SJCRH30 (cell line): ENCODE measurements around the gene JAG2. TPM values are rescaled to one million over a fixed set of nuclear protein-coding genes. Genes with fewer than 3 reads are reported as not detected.
"Not testable (repeated sequence)": the region's sequence is repeated elsewhere in the genome, so short reads cannot be mapped to it uniquely, and the experiment has no call there.

Experiments used
- DNase-seq, 2 experiments: peaks; one replicate each; pipeline ENCODE4 v3.0.0-alpha.2; 2015 to 2020
- H3K27ac ChIP-seq: fragments of 250-450 bp; sonication (Bioruptor Pico); 2 replicates; pipeline ENCODE4 v1.5.1; 2020; ENCODE audit warnings: mild to moderate bottlenecking, moderate library complexity
- H3K27me3 ChIP-seq: fragments of 250-450 bp; sonication (Bioruptor Pico); 2 replicates; pipeline ENCODE4 v1.5.1; 2020; ENCODE audit warnings: mild to moderate bottlenecking, moderate library complexity
- H3K36me3 ChIP-seq: fragments of 250-450 bp; sonication (Bioruptor Pico); 2 replicates; pipeline ENCODE4 v1.5.1; 2020; ENCODE audit warnings: mild to moderate bottlenecking, moderate library complexity
- H3K4me1 ChIP-seq: fragments of 250-450 bp; sonication (Bioruptor Pico); 2 replicates; pipeline ENCODE4 v1.5.1; 2020; ENCODE audit warnings: mild to moderate bottlenecking, moderate library complexity
- H3K4me3 ChIP-seq: fragments of 250-450 bp; sonication (Bioruptor Pico); 2 replicates; pipeline ENCODE4 v1.5.1; 2020; ENCODE audit warnings: mild to moderate bottlenecking, moderate library complexity
- H3K9me3 ChIP-seq: fragments of 250-450 bp; sonication (Bioruptor Pico); replicated peaks from 2 replicates; pipeline ENCODE4 v1.5.1; 2020; ENCODE audit warnings: mild to moderate bottlenecking, moderate library complexity
- total RNA-seq: library from RNA; depleted of rRNA; stranded (reverse); fragments of >200 nt; shearing (Covaris generic); gene quantifications from 2 replicates; pipeline ENCODE4 v1.2.3, GENCODE V29; 2014

The JAG2 gene
- total RNA-seq, 1 experiment from 2014 or later: 28.1 TPM

DNA sequence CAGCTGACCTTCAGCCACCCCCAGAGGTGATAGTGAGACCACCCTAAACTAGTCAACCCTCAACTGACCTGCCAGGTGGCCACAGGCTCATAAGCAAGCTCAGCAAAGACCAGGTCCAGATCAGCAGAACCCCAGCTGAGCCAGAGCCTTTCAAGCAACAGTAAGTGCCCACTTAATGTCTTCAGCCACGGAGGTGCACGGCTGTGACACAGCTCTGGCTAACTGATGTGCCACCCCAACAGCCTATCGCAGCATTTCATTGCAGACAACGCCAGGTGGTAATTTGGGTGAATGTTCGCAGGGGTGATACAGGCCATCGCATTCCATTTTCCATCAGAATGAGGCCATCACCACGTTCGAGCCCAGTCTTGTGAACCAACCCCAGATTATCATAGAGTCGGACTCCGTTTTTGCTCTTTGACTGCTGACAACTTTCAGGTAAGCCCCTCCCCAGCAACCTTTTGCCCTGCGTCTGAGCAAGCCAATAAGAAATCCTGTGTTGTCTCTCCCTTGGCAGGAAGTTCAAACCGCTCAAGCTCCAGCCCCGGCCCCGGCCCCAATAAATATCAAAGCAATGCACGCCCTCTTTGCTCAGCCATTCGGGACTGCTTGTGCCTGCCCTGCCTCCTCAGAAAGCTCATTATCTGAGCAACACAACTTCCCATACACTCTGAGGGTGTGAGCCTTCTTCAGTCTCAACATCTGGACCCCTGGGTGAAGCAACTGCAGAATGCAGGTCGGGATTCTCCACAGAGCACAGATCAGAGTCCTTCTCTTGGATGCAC lies 44.4 kb downstream of the JAG2 start:
- H3K36me3 ChIP-seq: no peaks in the 10 kb centered on the region
- H3K9me3 ChIP-seq: no peaks in the 10 kb centered on the region
- no peaks in the 10 kb centered on the region for H3K4me1 ChIP-seq
- peaks cover 7% of the 10 kb centered on the region; the same call in 1 of the 2 replicates for H3K27me3 ChIP-seq
- DNase-seq: no peak
- H3K27ac ChIP-seq: no peak overlapping the region
- H3K4me3 ChIP-seq: no peak overlapping the region

DNA sequence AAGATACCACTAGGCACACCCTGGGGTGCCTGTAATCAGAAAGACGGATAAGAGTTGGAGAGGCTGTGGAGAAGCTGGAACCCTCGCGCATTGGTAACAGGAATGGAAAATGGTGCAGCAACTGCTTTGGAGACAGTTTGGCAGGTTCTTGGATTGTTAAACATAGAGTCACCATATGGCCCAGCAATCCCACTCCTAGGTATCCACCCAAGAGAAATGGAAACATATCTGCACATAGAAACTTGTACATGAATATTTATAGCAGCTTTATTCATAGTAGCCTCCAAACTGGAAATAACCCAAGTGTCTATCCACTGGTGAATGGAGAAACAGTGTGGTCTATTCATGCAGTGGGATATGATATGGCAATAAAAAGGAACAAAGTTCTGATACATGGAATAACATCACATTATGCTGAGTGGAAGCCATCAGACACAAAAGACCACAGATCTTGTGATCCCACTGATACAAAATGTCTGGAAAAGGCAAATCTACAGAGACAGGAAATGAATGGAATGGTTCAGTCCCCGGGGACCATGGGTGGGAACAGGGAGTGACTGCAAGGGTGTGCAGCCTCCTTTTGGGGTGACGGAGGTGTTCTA lies 45.4 kb downstream of the JAG2 start:
- peaks cover 7% of the 10 kb centered on the region; the same call in 1 of the 2 replicates for H3K27me3 ChIP-seq
- no peak overlapping the region for H3K27ac ChIP-seq
- H3K4me3 ChIP-seq: no peak overlapping the region
- no peaks in the 10 kb centered on the region for H3K4me1 ChIP-seq
- H3K9me3 ChIP-seq: no peaks in the 10 kb centered on the region
- no peak for DNase-seq
- H3K36me3 ChIP-seq: no peaks in the 10 kb centered on the region

DNA sequence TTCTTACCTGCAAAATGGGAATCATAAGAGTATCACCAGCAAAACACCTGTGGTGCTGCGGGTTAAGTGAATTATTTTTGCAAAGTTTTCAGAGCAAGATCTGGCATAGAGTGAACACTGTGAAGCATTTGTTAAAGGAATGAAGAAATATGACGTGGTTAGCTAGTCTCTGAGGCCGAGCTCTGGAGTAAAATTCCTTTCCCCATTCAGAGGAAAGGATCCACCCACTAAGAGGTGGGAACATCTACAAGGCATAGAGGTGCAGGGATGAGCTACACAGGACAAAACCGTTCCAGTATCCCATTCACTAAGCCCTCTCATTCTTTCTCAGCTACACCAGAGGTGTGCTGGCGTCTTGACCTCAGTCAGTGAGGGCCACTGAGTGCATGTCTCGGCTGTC lies 48.5 kb downstream of the JAG2 start:
- H3K27ac ChIP-seq: no peak overlapping the region
- no peak for DNase-seq

DNA sequence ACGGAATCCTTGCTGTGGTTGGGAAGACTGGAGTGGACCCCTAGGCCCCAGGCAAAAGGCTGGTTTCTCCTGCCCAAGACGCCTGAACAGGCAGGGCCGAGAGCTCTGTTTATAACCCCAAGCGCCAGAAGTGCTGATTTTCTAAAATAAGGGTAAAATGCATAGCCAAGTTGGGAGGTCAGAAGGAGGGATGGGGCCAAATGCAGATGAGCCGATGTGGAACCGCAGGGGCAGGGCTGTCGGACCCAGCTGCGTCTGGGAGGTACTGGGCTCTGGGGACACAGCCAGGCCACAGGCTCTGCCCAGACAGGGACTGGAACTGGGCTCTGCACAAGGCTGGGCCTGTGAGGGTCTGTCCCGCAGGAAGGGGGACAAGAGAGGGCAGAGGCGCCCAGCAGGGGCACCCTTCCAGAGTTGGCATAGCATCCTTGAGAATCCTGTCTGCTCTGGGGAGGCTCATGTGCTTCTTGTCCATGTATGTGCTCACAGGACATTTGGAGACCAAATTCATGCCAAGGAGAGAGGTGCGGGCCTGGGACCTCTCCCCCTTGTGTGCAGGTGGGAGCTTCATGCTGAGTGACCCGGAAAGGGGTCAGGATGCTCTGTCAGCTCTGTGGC lies 49.1 kb downstream of the JAG2 start:
- Histone ChIP-seq H3K27ac (no peak overlapping the region), H3K4me1 (no peaks in the 10 kb centered on the region), H3K9me3 (no peaks in the 10 kb centered on the region), H3K36me3 (no peaks in the 10 kb centered on the region), H3K27me3 (no peaks in the 10 kb centered on the region), H3K4me3 (no peak overlapping the region)
- DNase-seq: no peak

More for the DNA sequence above, 48.5 kb downstream of the JAG2 start:
- Histone ChIP-seq H3K4me1 (no peaks in the 10 kb centered on the region), H3K4me3 (no peak overlapping the region), H3K27me3 (no peaks in the 10 kb centered on the region), H3K36me3 (no peaks in the 10 kb centered on the region), H3K9me3 (no peaks in the 10 kb centered on the region)

DNA sequence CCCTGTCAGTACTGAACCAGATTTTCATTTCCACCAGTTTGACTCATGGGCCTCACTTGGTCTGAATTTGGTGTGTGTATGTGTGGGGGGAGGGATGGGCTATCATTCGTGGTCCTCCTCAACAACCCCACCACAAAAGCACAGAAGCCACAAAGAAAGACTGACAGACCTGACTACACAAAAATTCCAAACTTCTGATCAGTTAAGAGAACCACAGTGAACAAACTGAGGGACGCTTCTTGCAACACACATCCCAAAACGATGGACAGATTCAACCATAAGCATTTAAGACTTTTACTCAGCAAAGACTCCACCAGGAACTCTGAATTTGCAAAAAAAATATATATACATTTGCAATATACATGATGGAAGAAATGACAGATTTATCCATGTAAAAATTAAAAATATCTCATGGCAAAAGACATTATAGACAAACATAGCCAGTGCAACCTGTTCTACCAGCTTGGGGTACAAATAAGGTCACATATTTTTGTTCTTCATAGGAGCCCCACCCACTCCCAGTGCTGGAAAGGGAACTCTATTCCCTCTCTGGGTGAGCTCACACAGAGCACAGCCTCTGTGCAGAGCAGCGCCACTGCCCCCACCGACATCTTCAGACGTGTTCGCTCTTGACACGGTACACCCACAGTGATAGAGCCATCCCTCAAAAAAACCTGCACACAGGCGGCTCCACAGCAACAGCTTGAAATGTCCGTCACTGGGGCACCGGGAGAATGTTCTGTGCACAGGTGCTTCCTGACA lies 49.7 kb downstream of the JAG2 start:
- no peaks in the 10 kb centered on the region for H3K4me1 ChIP-seq

DNA sequence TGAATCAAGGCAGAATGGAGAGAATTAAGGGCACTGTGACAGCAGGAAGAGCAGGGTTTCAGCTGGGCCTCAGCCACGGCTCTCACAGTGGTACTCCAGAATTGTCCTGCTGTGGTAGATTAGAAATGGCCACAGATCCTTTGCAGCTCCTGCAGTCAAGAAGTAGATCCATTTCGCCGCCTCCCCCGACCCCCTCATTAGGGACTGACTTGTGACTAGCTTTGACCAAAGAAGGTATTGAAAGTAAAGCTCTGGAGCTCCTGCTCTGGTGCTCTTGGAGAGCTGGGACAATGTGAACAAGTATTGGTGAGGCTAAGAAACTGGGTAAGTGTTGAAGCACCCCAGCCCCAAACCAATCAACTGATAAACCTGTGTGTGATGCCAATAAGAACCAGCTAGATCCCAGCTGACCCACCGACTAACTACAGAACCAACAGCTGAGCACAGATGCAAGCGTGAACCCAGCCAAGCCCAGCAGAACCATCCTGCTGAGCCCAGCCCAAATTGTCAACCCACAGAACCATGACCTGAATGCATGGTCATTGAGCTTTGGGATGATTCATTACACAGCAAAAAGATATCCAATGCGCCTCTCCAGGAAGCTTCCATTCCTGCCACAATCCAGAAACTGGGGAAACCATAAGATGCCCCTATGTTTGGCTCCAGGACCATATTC lies 50.7 kb downstream of the JAG2 start:
- H3K9me3 ChIP-seq: no peaks in the 10 kb centered on the region
- H3K27ac ChIP-seq: no peak overlapping the region
- no peaks in the 10 kb centered on the region for H3K4me1 ChIP-seq
- no peaks in the 10 kb centered on the region for H3K36me3 ChIP-seq
- H3K27me3 ChIP-seq: no peaks in the 10 kb centered on the region
- no peak overlapping the region for H3K4me3 ChIP-seq
- no peak for DNase-seq

More for the DNA sequence above, 49.7 kb downstream of the JAG2 start:
- no peak for DNase-seq
- no peak overlapping the region for H3K27ac ChIP-seq
- no peaks in the 10 kb centered on the region for H3K27me3 ChIP-seq
- no peak overlapping the region for H3K4me3 ChIP-seq
- no peaks in the 10 kb centered on the region for H3K9me3 ChIP-seq
- no peaks in the 10 kb centered on the region for H3K36me3 ChIP-seq

GRCh38 chr14:105117257-105117646 lies 51.3 kb downstream of the JAG2 start:
- H3K27me3 ChIP-seq: no peaks in the 10 kb centered on the region
- no peak for DNase-seq
- H3K4me3 ChIP-seq: no peak overlapping the region
- H3K9me3 ChIP-seq: no peaks in the 10 kb centered on the region
- H3K36me3 ChIP-seq: no peaks in the 10 kb centered on the region
- no peaks in the 10 kb centered on the region for H3K4me1 ChIP-seq
- H3K27ac ChIP-seq: no peak overlapping the region

DNA sequence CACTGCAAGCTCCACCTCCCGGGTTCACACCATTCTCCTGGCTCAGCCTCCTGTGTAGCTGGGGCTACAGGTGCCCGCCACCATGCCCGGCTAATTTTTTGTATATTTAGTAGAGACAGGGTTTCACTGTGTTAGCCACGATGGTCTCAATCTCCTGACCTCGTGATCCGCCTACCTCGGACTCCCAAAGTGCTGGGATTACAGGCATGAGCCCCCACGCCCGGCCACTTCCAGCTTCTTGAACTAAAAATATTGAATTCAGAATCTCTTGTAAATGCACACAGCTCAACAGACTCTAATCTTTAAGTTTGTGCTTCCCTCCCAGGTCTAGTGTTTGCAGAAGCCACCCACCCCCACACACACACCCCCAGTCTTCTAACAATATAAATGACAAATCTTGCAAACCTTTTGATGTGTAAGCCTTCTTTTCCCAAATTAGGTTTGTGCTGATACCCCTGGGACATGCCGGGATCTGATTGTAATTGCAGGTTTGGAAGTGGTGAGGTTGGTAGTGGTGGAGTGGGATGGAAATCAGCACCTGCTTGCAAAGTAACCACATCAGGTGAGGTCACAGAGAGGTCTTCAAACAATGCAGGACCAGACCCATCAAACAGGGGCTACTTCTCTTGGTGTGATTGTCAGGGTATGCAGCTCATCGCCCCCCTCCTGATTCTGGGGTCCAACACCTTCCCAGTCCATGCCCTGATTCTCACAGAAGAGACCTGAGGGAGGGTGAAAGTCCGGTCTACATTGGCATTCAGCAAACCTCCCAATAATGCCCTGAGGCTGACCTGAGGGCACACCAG lies 51.9 kb downstream of the JAG2 start:
- Histone ChIP-seq H3K4me1 (no peaks in the 10 kb centered on the region), H3K27me3 (no peaks in the 10 kb centered on the region), H3K4me3 (no peak overlapping the region), H3K27ac (no peak overlapping the region), H3K9me3 (no peaks in the 10 kb centered on the region), H3K36me3 (no peaks in the 10 kb centered on the region)
- no peak for DNase-seq

DNA sequence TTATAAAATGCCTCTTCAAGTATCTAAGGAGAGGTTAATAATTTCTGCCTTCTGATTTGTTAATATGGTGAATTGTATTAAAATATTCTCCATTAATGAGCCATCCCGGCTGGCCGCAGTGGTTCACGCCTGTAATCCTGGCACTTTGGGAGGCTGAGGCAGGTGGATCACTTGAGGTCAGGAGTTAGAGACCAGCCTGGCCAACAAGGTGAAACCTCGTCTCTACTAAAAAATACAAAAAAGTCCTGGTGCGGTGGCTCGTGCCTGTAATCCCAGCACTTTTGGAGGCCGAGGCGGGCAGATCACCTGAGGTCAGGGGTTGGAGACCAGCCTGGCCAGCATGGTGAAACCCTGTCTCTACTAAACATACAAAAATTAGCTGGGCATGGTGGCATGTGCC lies 59.3 kb downstream of the JAG2 start:
- not testable (repeated sequence) for H3K27ac ChIP-seq, DNase-seq
- H3K27me3 ChIP-seq: peaks cover 12% of the 10 kb centered on the region; the same call in 1 of the 2 replicates

DNA sequence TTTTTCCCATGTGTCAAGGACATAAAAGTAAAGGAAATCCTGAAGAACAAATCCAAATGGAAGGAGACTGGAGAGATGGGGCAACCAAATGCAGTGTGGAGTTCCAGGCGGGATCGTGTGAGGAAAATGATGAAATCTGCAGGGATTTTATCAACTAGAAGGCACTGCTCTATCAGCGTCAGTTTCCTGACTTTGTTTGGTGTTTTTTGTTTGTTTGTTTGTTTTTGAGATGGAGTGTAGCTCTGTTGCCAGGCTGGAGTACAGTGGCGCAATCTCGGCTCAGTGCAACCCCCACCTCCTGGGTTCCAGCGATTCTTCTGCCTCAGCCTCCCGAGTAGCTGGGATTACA lies 60.1 kb downstream of the JAG2 start:
- Histone ChIP-seq H3K9me3 (no peaks in the 10 kb centered on the region), H3K4me1 (no peaks in the 10 kb centered on the region), H3K27me3 (peaks cover 12% of the 10 kb centered on the region; the same call in 1 of the 2 replicates), H3K4me3 (no peak overlapping the region), H3K36me3 (no peaks in the 10 kb centered on the region), H3K27ac (no peak overlapping the region)
- no peak for DNase-seq

More for the DNA sequence above, 59.3 kb downstream of the JAG2 start:
- H3K4me3 ChIP-seq, H3K9me3 ChIP-seq, H3K36me3 ChIP-seq, H3K4me1 ChIP-seq: not testable (repeated sequence)

- Histone ChIP-seq H3K27ac (no peak overlapping the region), H3K36me3 (no peaks in the 10 kb centered on the region), H3K27me3 (peaks cover 12% of the 10 kb centered on the region; the same call in 1 of the 2 replicates), H3K4me3 (no peak overlapping the region), H3K4me1 (no peaks in the 10 kb centered on the region), H3K9me3 (no peaks in the 10 kb centered on the region)
- DNase-seq: no peak
These were observed 60.6 kb downstream of the JAG2 start for GRCh38 chr14:105107781-105108515.

- H3K27me3 ChIP-seq: peaks cover 12% of the 10 kb centered on the region; the same call in 1 of the 2 replicates
- no peak overlapping the region for H3K27ac ChIP-seq
- H3K9me3 ChIP-seq: no peaks in the 10 kb centered on the region
- H3K4me3 ChIP-seq: no peak overlapping the region
- no peak for DNase-seq
- H3K4me1 ChIP-seq: no peaks in the 10 kb centered on the region
- H3K36me3 ChIP-seq: no peaks in the 10 kb centered on the region
These were observed 61.2 kb downstream of the JAG2 start for GRCh38 chr14:105107351-105107750.

DNA sequence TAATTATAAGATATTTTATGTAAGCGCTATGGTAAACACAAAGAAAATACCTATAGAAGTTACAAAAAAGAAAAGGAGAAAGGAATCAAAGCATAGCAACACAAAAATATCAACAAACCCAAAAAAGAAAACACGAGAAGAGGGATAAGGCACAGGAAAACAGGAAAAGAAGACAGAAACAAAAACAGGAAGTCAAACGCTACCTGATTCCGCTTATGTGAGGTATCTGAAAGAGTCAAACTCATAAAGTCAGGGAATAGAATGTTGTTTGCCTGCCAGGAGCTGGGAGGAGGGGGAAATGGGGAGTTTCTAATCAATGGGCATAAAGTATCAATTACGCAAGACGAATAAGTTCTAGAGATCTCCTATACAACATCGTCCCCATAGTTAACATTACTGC lies 63.4 kb downstream of the JAG2 start:
- H3K27ac ChIP-seq: no peak overlapping the region
- H3K36me3 ChIP-seq: no peaks in the 10 kb centered on the region
- no peak for DNase-seq
- no peak overlapping the region for H3K4me3 ChIP-seq
- no peaks in the 10 kb centered on the region for H3K9me3 ChIP-seq
- H3K27me3 ChIP-seq: peaks cover 12% of the 10 kb centered on the region; the same call in 1 of the 2 replicates
- H3K4me1 ChIP-seq: no peaks in the 10 kb centered on the region
